Rectal smooth muscle tissue (tissue), 1 donor: Measurements from ENCODE around the gene LRCH3.

ENCODE experiments used
- H3K27ac ChIP-seq: one replicate; pipeline ENCODE4 v1.7.0; 2013; ENCODE audit warnings: low read depth, low read length, inconsistent platforms
- H3K27me3 ChIP-seq: one replicate; pipeline ENCODE4 v1.7.0; 2013; ENCODE audit warnings: low read length; ENCODE audit not compliant: control insufficient read depth, insufficient read depth
- H3K36me3 ChIP-seq: one replicate; pipeline ENCODE4 v1.7.0; 2013; ENCODE audit warnings: low read length; ENCODE audit not compliant: control insufficient read depth, insufficient read depth
- H3K4me1 ChIP-seq: one replicate; pipeline ENCODE4 v1.7.0; 2013; ENCODE audit warnings: low read length; ENCODE audit not compliant: control insufficient read depth, insufficient read depth
- H3K4me3 ChIP-seq: one replicate; pipeline ENCODE4 v1.7.0; 2013; ENCODE audit warnings: low read length
- H3K9ac ChIP-seq: one replicate; pipeline ENCODE4 v1.7.0; 2013; ENCODE audit warnings: low read length

LRCH3 gene

DNA sequence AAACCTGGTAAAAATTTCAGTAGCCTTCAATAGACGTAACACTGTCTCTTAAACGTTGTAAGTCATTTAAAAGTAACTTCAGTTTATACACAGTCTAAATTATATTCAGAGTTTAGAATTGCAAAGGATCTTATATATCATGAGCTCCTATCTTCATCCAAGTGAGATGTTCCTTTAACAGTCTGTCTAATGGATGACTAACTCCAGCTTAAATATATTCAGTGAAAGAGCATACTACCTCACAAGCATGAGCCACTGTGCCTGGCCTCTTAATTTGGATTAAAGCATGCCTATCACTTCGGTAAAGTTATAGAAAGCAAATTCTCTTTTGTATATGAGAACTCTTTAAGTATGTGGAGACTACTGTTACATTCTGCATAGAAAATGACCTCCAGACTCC is 34.4 kb upstream of the LRCH3 start:
- Histone ChIP-seq H3K27me3 (no peaks in the 10 kb centered on the region), H3K36me3 (no peaks in the 10 kb centered on the region), H3K4me3 (no peak overlapping the region), H3K27ac (no peak overlapping the region), H3K4me1 (peaks cover 9% of the 10 kb centered on the region), H3K9ac (no peak overlapping the region)

DNA sequence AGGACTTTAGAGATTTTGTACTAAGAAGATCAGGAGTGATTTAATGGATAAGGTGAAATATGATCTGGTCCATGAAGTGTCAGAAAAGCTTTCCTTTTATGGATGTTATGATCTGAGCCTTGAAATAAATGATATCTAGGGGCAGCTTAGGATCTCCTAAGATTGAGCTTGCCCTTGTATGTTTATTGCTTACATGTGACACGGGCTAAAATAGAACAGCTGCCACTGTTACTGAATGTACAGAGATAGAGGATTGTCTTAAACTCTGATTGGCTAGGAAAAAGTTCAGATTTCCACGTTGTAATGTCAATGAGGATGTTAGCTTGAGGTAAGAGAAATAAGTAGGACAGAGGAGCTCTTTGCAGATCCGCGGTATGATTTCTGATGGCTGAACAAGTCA is 32.5 kb upstream of the LRCH3 start:
- Histone ChIP-seq H3K36me3 (peaks cover under 1% of the 10 kb centered on the region), H3K27me3 (no peaks in the 10 kb centered on the region), H3K9ac (no peak overlapping the region), H3K4me3 (no peak overlapping the region), H3K27ac (no peak overlapping the region), H3K4me1 (peaks cover 4% of the 10 kb centered on the region)

DNA sequence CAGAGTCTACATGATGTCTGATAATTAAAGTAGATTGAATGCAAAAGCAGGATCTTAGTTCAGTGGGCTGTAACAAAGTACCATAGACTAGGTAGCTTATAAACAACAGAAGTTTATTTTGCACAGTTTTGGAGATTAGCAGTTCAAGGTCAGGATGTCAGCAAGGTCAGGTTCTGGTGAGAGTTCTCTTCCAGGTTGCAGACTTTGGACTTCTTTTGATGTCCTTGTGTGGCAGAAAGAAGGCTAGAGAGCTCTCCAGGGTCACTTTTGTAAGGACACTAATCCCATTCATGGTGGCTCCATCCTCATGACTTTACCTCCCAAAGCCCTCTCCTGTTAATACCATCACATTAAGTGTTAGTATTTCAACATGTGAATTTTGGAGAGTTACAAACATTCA is 29.3 kb upstream of the LRCH3 start:
- Histone ChIP-seq H3K36me3 (peaks cover 4% of the 10 kb centered on the region), H3K27ac (no peak overlapping the region), H3K4me3 (no peak overlapping the region), H3K4me1 (no peaks in the 10 kb centered on the region), H3K27me3 (no peaks in the 10 kb centered on the region), H3K9ac (no peak overlapping the region)

DNA sequence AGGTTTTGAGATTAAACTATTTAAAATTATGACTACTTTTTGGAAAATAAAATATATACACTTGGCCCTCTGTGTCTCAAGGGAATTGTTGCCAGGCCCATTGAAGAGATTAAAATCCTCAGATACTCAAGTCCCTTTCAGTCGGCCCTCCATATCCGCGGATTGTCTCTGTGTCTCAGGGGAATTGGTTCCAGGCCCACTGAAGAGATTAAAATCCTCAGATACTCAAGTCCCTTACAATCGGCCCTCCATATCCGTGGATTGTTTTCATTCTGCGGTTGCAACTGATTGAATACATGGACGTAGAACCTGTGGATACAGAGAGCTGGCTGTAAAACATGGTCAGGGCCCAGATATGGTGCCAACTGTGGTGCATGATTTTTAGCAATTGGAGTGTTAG is 15.7 kb upstream of the LRCH3 start:
- Histone ChIP-seq H3K4me1 (no peaks in the 10 kb centered on the region), H3K9ac (no peak overlapping the region), H3K27ac (no peak overlapping the region), H3K4me3 (no peak overlapping the region), H3K27me3 (no peaks in the 10 kb centered on the region), H3K36me3 (peaks cover 32% of the 10 kb centered on the region)

DNA sequence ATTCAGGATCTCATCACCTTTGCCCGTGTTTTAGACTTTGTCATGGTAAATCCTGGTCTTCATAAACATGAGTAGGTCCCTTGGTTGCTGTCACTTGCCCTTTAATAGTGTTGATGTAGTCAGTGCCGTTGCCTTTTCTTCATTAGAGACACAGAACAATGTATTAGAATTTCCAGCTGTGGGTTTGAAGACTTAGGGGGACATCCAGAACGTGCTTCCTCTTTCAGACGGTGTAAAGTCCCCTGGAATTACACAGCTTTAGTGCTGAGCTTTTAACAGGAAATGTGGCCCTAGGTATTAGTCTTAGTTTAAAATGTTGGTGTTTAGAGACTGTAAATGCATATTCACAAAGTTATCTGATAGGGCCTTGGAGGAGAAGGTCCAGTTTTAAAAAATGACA is 8.8 kb upstream of the LRCH3 start:
- no peak overlapping the region for H3K9ac ChIP-seq
- peaks cover 19% of the 10 kb centered on the region for H3K36me3 ChIP-seq
- H3K27ac ChIP-seq = no peak overlapping the region
- no peaks in the 10 kb centered on the region for H3K27me3 ChIP-seq
- no peaks in the 10 kb centered on the region for H3K4me1 ChIP-seq
- H3K4me3 ChIP-seq = no peak overlapping the region

DNA sequence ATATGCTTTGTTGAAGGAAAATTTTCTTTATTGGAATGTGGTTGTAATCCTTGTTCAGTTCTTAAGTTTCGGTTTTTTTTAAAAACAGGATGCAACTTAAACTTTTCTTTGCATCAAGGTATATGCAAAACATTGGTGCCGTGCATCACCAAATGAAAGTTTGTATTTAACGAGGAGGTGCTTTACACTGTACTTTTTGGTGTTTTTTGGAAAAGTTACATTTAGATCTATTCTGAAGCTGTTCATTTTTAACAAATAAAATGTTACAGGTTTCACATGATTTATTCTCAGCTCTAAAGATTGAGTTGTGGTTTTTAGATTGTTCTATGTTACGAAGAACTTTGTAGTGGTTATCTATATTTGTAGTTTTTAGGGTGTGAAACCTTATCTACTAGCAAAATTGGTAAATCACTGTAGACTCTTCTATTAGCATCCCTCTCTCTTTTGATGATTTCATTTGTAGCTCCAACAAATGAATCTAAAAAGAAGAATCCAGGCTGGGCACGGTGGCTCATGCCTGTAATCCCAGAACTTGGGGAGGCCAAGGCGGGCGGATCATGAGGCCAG is 7.0 kb upstream of the LRCH3 start:
- Histone ChIP-seq H3K27ac (no peak overlapping the region), H3K27me3 (no peaks in the 10 kb centered on the region), H3K4me3 (no peak overlapping the region), H3K36me3 (peaks cover 16% of the 10 kb centered on the region), H3K9ac (no peak overlapping the region), H3K4me1 (no peaks in the 10 kb centered on the region)

DNA sequence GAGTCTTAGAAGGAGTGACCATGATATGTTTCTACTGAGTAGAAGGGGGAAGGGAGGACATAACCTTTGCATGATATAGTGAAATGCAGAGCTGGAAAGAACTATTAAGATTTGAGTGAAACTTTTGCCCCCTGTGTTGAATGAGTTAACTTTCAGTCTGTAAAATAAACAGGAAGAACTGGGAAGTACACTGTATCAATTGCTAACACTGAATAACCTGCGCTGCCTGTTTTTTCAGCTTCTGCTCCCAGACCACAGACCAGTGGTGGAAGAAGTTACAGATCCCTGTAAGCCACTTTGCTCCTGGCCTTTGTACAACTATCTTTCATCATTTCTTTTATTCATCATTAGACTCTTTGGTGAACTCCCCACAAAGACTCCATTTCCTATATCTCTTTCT is 3.6 kb upstream of the LRCH3 start:
- Histone ChIP-seq H3K36me3 (peaks cover 4% of the 10 kb centered on the region), H3K27ac (no peak overlapping the region), H3K4me1 (no peaks in the 10 kb centered on the region), H3K27me3 (no peaks in the 10 kb centered on the region), H3K4me3 (no peak overlapping the region), H3K9ac (no peak overlapping the region)

GRCh38 chr3:197789309-197789708 is 1.7 kb upstream of the LRCH3 start:
- Histone ChIP-seq H3K4me1 (no peaks in the 10 kb centered on the region), H3K27me3 (no peaks in the 10 kb centered on the region), H3K4me3 (no peak overlapping the region), H3K36me3 (peaks cover 2% of the 10 kb centered on the region), H3K9ac (no peak overlapping the region), H3K27ac (no peak overlapping the region)

DNA sequence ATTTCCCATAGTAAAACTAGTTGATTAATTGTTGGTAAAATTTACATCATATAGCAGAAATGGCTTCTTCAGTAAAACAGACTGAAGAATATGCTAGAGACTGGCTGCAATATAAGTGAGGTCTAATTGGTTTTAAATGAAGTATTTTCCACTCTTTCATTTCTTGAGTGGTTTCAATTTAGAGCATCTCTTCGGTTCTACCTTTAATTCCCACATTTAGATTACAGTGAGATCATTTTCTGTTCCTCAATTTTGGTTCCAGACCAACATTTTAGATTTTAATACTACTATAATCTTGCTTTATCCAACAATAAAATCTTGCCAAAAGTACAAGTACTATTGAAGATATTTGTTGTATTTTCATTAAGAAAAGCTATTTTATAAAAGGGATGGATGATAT is 1.0 kb upstream of the LRCH3 start:
- no peaks in the 10 kb centered on the region for H3K27me3 ChIP-seq
- H3K36me3 ChIP-seq = peaks cover 2% of the 10 kb centered on the region
- H3K4me1 ChIP-seq = no peaks in the 10 kb centered on the region
- no peak overlapping the region for H3K27ac ChIP-seq
- H3K9ac ChIP-seq = no peak overlapping the region
- H3K4me3 ChIP-seq = no peak overlapping the region

DNA sequence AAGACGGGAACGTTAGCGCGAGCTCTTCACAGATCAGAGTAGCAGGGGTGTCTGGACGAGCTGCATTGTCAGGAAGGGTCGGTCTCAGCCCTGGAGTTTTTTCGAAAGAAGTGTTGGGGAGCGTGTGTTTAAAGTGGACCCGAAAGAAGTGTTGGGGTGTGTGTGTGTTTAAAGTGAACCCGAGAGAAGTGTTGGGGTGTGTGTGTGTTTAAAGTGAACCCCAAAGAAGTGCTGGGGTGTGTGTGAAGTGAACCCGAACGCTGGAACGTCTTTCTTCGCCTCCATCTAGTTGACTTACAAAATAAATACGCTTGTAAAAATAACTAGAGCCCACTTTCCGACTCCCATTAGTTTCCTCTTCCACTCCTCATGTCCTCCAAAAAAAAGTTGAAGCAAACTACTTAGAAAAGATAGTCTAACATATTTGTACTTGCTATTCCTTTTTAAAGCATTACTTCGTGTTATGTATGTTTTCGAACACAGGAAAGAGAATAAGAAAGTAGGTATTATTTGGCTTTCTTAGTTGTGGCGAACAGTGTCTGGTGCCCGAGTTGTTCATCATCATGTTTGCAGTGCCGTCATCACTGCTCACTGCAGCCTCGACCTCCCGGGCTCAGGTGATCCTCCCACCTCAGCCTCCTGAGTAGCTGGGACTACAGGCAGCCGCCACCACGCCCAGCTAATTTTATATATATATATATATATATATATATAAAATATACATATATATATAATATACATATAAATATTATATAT is 1.0 kb downstream of the LRCH3 start:
- H3K9ac ChIP-seq = peak overlapping the region; percentile 69
- H3K27ac ChIP-seq = peak overlapping the region; percentile 83
- H3K4me3 ChIP-seq = peak overlapping the region; percentile 89
- H3K4me1 ChIP-seq = no peaks in the 10 kb centered on the region
- H3K27me3 ChIP-seq = no peaks in the 10 kb centered on the region
- peaks cover 2% of the 10 kb centered on the region for H3K36me3 ChIP-seq

- Histone ChIP-seq H3K9ac (no peak overlapping the region), H3K27me3 (no peaks in the 10 kb centered on the region), H3K36me3 (no peaks in the 10 kb centered on the region), H3K4me1 (no peaks in the 10 kb centered on the region), H3K27ac (no peak overlapping the region), H3K4me3 (no peak overlapping the region)
Measured at GRCh38 chr3:197793247-197793646, 2.2 kb downstream of the LRCH3 start.

GRCh38 chr3:197794115-197794514 is 3.1 kb downstream of the LRCH3 start:
- no peaks in the 10 kb centered on the region for H3K36me3 ChIP-seq
- no peak overlapping the region for H3K27ac ChIP-seq
- H3K27me3 ChIP-seq = no peaks in the 10 kb centered on the region
- H3K9ac ChIP-seq = no peak overlapping the region
- H3K4me1 ChIP-seq = peaks cover 5% of the 10 kb centered on the region
- no peak overlapping the region for H3K4me3 ChIP-seq

DNA sequence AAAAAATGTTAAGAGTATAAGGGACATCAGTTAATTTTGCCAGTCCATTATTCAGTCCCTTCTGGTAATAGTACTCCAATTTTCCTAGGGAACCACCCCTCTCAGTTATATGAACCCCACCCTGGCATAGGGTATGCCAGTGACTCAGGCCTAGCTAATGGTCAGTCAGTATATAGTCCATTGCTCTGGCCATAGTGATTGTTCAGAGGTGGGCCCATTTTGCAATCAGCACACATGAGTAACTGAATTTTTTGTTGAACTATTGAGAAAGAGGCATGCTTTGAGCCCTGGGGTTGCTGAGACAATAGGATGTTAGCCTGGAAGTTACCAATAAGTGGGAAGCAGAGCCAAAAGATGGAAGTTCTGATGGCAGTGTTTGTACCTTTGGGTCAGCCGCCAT is 4.1 kb downstream of the LRCH3 start:
- Histone ChIP-seq H3K9ac (no peak overlapping the region), H3K36me3 (no peaks in the 10 kb centered on the region), H3K4me3 (no peak overlapping the region), H3K27me3 (no peaks in the 10 kb centered on the region), H3K4me1 (peaks cover 6% of the 10 kb centered on the region), H3K27ac (no peak overlapping the region)
